OCI-LY1 (cell line): ENCODE results near the gene TSC1.

ENCODE experiments used
- CTCF ChIP-seq: fragments of 200-600 bp; sonication (generic), shearing (Covaris generic); IDR thresholded peaks from 2 replicates; pipeline ENCODE4 v1.5.1; 2017; ENCODE audit warnings: mild to moderate bottlenecking, antibody characterized with exemption, low read length, moderate library complexity, mixed read lengths
- EZH2 ChIP-seq: fragments of 200-600 bp; sonication (generic), shearing (Covaris generic); IDR thresholded peaks from 2 replicates; pipeline ENCODE4 v1.8.0; 2017; ENCODE audit warnings: borderline replicate concordance, mixed run types, mild to moderate bottlenecking, antibody characterized with exemption, low read length, moderate library complexity, mixed read lengths

DNA sequence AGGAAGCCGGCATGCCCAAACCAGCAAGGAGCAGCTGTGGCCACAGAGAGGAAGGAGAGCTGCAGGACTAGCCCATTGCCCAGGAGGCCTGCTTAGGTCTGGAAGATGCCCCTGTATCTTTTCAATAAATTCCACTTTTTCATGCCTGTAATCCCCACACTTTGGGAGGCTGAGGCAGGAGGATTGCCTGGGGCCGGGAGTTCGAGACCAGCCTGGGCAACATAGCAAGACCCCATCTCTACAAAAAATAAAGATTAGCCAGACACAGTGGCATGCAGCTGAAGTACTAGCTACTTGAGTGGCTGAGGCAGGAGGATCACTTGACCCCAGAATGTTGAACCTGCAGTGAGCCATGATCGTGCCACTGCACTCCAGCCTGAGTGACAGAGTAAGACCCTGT, 5.3 kb upstream of the TSC1 start:
- TF ChIP-seq EZH2, result no peak
- TF ChIP-seq CTCF, result no peak
